Upper lobe of right lung (tissue), 1 donor: ENCODE measurements around the gene DUSP10. TPM values are rescaled to one million over a fixed set of nuclear protein-coding genes. Genes with fewer than 3 reads are reported as not detected.

Source experiments
- ATAC-seq: fragments of 200-7000 bp; cut with Tn5 transposase; one replicate; pipeline ENCODE4 v1.9.1; 2020; ENCODE audit warnings: mild to moderate bottlenecking, moderate library complexity
- DNase-seq: peaks from one replicate; pipeline ENCODE4 v3.0.0-alpha.2; 2020
- H3K27ac ChIP-seq: fragments of 200-600 bp; one replicate; pipeline ENCODE4 v1.8.0; 2022
- H3K27me3 ChIP-seq: fragments of 200-600 bp; one replicate; pipeline ENCODE4 v1.8.0; 2022; ENCODE audit warnings: mild to moderate bottlenecking
- H3K36me3 ChIP-seq: fragments of 200-600 bp; one replicate; pipeline ENCODE4 v1.8.0; 2022
- H3K4me1 ChIP-seq: fragments of 200-600 bp; one replicate; pipeline ENCODE4 v1.8.0; 2022
- H3K4me3 ChIP-seq: fragments of 200-600 bp; one replicate; pipeline ENCODE4 v1.8.0; 2022; ENCODE audit warnings: mild to moderate bottlenecking
- H3K9me3 ChIP-seq: fragments of 200-600 bp; one replicate; pipeline ENCODE4 v1.8.0; 2022
- intact Hi-C: fragments of 100-400 bp; cut with DNase I; formaldehyde crosslinking; loops from one replicate; pipeline ENCODE4 v1.11.0; 2022
- total RNA-seq: library from RNA; stranded (reverse); fragmentation: NEBNext Ultra II Directional; extraction: Animal tissue kit (Norgen Biotek cat#: 25700); gene quantifications from one replicate; pipeline ENCODE4 v1.2.1, GENCODE V29; 2021
- TF ChIP-seq, protein P1 (sequence below): fragments of 200-600 bp; IDR thresholded peaks from one replicate; pipeline ENCODE4 v1.8.0; 2022; ENCODE audit warnings: antibody characterized with exemption
- donor health status: DM: no; HTN: yes; CAD: no; lungs with severe emphysema.

Gene DUSP10
- total RNA-seq, 1 donor from 2014 or later = 8.2 TPM

DNA sequence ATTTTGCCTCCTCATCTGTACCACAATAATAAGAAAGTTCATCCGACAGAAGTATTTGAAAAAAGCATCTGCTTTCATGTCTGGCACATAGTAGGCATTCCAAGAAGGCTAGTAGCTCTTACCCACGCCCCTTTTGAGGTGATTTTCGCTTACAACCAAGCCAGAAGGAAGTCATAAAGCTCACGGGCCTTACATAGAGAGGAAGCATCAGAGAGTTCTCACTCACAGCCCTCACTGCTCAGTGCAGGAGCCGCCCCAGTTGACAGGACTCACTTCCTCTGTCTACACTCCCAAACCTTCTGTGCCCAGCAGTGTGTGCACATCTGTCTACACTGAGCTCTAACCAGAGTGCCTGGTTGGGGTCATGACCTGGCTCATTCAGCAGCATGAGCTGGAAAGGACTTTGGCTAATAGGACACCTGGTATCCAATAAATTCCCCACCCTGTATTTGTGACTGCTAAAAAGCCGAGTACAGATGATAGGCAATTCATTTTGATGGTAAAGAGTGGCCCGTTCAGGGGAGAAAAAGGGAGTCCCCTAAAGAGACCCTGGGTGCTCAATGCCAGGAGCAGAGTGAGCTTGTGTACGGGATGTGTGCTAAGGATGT, 36.8 kb upstream of the DUSP10 start:
- TF ChIP-seq, protein P1, sequence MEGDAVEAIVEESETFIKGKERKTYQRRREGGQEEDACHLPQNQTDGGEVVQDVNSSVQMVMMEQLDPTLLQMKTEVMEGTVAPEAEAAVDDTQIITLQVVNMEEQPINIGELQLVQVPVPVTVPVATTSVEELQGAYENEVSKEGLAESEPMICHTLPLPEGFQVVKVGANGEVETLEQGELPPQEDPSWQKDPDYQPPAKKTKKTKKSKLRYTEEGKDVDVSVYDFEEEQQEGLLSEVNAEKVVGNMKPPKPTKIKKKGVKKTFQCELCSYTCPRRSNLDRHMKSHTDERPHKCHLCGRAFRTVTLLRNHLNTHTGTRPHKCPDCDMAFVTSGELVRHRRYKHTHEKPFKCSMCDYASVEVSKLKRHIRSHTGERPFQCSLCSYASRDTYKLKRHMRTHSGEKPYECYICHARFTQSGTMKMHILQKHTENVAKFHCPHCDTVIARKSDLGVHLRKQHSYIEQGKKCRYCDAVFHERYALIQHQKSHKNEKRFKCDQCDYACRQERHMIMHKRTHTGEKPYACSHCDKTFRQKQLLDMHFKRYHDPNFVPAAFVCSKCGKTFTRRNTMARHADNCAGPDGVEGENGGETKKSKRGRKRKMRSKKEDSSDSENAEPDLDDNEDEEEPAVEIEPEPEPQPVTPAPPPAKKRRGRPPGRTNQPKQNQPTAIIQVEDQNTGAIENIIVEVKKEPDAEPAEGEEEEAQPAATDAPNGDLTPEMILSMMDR = no peak
- intact Hi-C loops = no loop called here
- peak; percentile 69 for ATAC-seq
- DNase-seq = no peak
- no peak overlapping the region for H3K4me3 ChIP-seq
- H3K27ac ChIP-seq = no peak overlapping the region
- H3K27me3 ChIP-seq = no peaks in the 10 kb centered on the region
- peaks cover 9% of the 10 kb centered on the region for H3K4me1 ChIP-seq
- H3K9me3 ChIP-seq = no peaks in the 10 kb centered on the region
- H3K36me3 ChIP-seq = no peaks in the 10 kb centered on the region

DNA sequence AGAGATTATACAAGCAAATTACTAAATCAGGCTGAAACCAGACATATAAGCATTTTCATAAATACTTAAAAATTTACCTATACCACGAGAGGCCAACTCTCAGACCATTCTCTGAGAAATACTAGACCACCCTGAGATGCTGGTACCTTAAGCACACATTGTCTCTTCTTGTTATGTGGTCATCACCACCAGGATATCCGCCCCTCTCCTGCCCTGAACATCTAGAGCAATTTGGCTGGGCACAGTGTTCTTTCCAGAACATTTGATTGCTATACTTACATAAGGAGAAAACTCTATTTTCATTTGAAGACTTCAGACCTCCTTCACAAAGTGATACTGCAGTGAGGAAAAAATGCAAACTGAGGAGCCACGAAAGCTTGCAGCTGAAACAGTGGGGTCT, 36.2 kb upstream of the DUSP10 start:
- intact Hi-C loops = no loop called here
- no peak overlapping the region for H3K4me3 ChIP-seq
- DNase-seq = no peak
- ATAC-seq = no peak
- peaks cover 9% of the 10 kb centered on the region for H3K4me1 ChIP-seq
- TF ChIP-seq, protein P1 = no peak
- H3K9me3 ChIP-seq = no peaks in the 10 kb centered on the region
- no peaks in the 10 kb centered on the region for H3K36me3 ChIP-seq
- H3K27me3 ChIP-seq = no peaks in the 10 kb centered on the region
- H3K27ac ChIP-seq = no peak overlapping the region

DNA sequence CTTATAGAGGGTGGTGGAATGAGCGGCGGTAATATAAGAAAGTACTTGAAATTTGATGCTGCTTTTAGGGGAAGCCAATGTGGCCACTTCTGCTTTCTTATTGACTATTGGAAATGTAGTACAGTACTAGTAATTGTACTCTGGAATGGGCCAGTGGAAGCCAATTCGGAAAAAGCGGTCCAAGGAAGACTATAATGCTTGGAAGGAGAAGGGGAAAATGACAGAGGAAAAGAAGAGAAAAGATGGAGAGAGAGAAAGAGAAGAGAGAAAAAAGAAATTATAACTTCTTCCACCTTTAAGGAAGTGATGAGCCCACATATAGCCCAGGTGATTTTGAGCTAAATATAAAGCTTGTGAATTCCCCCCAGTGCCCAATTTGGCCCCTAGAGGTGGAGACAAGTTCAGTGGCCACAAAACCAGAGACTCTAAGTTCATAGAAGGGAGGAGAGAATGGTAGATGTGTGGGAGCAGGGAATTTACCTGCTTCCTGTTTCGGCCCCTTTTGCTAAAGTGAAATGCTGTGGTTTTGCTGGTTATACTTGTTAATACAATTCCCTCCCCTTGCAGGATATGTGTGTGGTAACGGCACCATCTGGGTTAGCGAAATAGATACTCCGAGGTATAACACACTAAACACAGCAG, 35.7 kb upstream of the DUSP10 start:
- DNase-seq (no peak), ATAC-seq (peak; percentile 7)
- TF ChIP-seq, protein P1 = no peak
- Histone ChIP-seq H3K36me3 (no peaks in the 10 kb centered on the region), H3K4me3 (no peak overlapping the region), H3K4me1 (peaks cover 9% of the 10 kb centered on the region), H3K9me3 (no peaks in the 10 kb centered on the region), H3K27me3 (no peaks in the 10 kb centered on the region), H3K27ac (no peak overlapping the region)
- intact Hi-C loops = no loop called here

DNA sequence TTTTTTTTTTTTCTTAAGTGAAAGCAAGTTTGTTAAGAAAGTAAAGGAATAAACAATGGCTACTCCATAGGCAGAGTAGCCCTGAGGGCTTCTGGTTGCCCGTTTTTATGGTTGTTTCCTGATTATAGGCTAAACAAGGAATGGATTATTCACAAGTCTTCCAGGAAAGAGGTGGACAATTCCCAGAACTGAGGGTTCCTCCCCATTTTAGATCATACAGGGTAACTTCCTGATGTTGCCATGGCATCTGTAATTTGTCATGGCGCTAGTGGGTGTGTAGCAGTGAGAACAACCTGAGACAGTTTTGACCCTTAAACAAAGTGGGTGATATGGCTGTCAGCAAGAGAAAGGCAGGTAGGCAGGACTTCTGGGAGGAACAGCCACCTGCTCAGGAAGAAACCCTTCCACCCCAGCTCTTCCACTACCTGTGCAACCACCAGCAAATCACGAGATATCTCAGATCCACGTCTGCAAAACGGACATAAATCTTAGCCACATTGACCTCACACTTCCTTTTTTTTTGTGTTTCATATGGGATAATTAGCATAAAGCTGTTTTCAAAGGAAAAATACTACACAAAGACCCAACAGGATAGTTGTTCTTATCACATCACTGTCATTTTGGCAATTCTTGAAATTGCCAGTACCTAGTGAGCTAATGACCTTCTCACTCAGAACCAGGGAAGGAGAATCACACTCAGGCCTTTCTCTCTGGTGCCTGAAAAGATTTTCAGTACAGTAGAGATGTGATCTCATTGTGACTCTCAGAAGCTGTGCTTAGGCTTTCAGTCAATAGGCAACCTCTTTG, 34.8 kb upstream of the DUSP10 start:
- intact Hi-C loops = no loop called here
- Histone ChIP-seq H3K36me3 (no peaks in the 10 kb centered on the region), H3K9me3 (no peaks in the 10 kb centered on the region), H3K27me3 (no peaks in the 10 kb centered on the region), H3K4me3 (no peak overlapping the region), H3K4me1 (peaks cover 9% of the 10 kb centered on the region), H3K27ac (no peak overlapping the region)
- DNase-seq (no peak), ATAC-seq (peak; percentile 12)
- TF ChIP-seq, protein P1 = no peak

DNA sequence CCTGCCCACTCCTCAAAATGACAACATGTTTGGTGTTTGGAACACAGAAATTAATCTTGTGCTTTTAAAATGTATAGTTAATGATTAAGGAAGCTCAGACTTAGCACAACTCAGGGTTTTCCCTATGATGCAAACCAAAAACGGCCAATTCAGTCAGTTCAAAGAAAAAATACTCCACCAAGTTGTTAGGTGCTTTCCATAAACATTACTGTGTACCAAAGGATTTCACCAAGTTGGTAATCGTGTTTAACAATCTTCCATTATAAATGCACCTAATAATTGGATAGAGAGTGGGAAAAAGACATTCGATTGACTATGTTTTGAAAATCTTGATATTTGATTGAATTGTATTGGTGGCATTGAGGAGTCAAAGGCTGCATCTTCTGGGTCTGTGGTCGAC, 33.3 kb upstream of the DUSP10 start:
- intact Hi-C loops = no loop called here
- no peaks in the 10 kb centered on the region for H3K36me3 ChIP-seq
- H3K4me3 ChIP-seq = no peak overlapping the region

More for the DNA sequence above, 33.3 kb upstream of the DUSP10 start:
- H3K27ac ChIP-seq = no peak overlapping the region
- no peaks in the 10 kb centered on the region for H3K9me3 ChIP-seq
- ATAC-seq = no peak
- peaks cover 5% of the 10 kb centered on the region for H3K4me1 ChIP-seq
- no peak for DNase-seq
- H3K27me3 ChIP-seq = no peaks in the 10 kb centered on the region
- TF ChIP-seq, protein P1 = no peak
